K562 (cell line): ENCODE data around the gene NQO2. TPM values are rescaled to one million over a fixed set of nuclear protein-coding genes. Genes with fewer than 3 reads are reported as not detected.
A peak's percentile ranks its signal among the peaks of the same experiment; 100 is the strongest.

Experiments used
- CAMTA2 ChIP-seq: fragments of 250-450 bp; sonication (Bioruptor Pico); conservative IDR thresholded peaks from 2 replicates; pipeline ENCODE4 v1.5.1; 2022
- ESRRB ChIP-seq: fragments of 250-450 bp; sonication (Bioruptor Pico); IDR thresholded peaks from 2 replicates; pipeline ENCODE4 v1.5.0; 2020; ENCODE audit warnings: mild to moderate bottlenecking, moderate library complexity, borderline replicate concordance
- HMGXB4 ChIP-seq: sonication (generic); formaldehyde crosslinking; IDR thresholded peaks from 2 replicates; pipeline ENCODE4 v1.8.1; 2023; ENCODE audit warnings: mild to moderate bottlenecking, missing genetic modification reagents
- ILK ChIP-seq: fragments of 450-650 bp; IDR thresholded peaks from 2 replicates; pipeline ENCODE4 v1.6.1; 2016; ENCODE audit warnings: missing genetic modification characterization, low read depth, mild to moderate bottlenecking, missing compliant biosample characterization, moderate library complexity, borderline replicate concordance
- KLF10 ChIP-seq: fragments of 250-450 bp; sonication (Bioruptor Pico); IDR thresholded peaks from 2 replicates; pipeline ENCODE4 v1.6.1; 2021; ENCODE audit warnings: matching md5 sums
- POLR2H ChIP-seq: IDR thresholded peaks from 2 replicates; pipeline ENCODE4 v1.6.1; 2016; ENCODE audit warnings: missing genetic modification characterization, low read depth, mild to moderate bottlenecking, control low read depth, missing compliant biosample characterization, moderate library complexity
- POLR3A ChIP-seq: IDR thresholded peaks from 2 replicates; pipeline ENCODE4 v1.6.1; 2011; ENCODE audit warnings: borderline replicate concordance, mild to moderate bottlenecking, moderate library complexity; ENCODE audit not compliant: insufficient read length, insufficient read depth; ENCODE audit errors: extremely low read depth
- PRDM10 ChIP-seq: fragments of 450-650 bp; IDR thresholded peaks from 2 replicates; pipeline ENCODE4 v1.6.1; 2018; ENCODE audit not compliant: partially characterized antibody
- PRPF4 ChIP-seq: fragments of 200-400 bp; formaldehyde crosslinking; IDR thresholded peaks from one replicate; pipeline ENCODE4 v1.6.1; 2017; ENCODE audit warnings: low read length, low read depth, mild to moderate bottlenecking; ENCODE audit not compliant: insufficient read depth, poor library complexity, severe bottlenecking
- TOE1 ChIP-seq, 2 experiments: fragments of 450-650 bp in 1 of 2; sonication (generic) in 1 of 2; formaldehyde crosslinking in 1 of 2; IDR thresholded peaks; 2 replicates each; pipeline versions ENCODE4 v1.7.1 to v1.8.0; 2016 to 2022; ENCODE audit warnings: borderline replicate concordance in 2 of 2, mild to moderate bottlenecking in 2 of 2, antibody characterized with exemption in 1 of 2, inconsistent platforms in 1 of 2, low read depth in 1 of 2, missing genetic modification reagents in 1 of 2, moderate library complexity in 1 of 2
- ZNF134 ChIP-seq: fragments of 250-450 bp; sonication (Bioruptor Pico); conservative IDR thresholded peaks from 2 replicates; pipeline ENCODE4 v1.4.0; 2020
- ZNF174 ChIP-seq: fragments of 250-450 bp; sonication (Bioruptor Pico); IDR thresholded peaks from 2 replicates; pipeline ENCODE4 v1.4.0; 2020; ENCODE audit warnings: mild to moderate bottlenecking
- ZNF24 ChIP-seq: fragments of 450-650 bp; IDR thresholded peaks from 2 replicates; pipeline ENCODE4 v1.6.1; 2016
- polyA plus RNA-seq, 8 experiments: library from polyadenylated mRNA; depleted of rRNA in 4 of 8; stranded (reverse) in 5 of 8; unstranded in 3 of 8; fragments of >200 nt; fragmentation: Nextera tagmentation in 2 of 8; fragmentation: Illumina TruSeq in 1 of 8; extraction: Ambion mirVana in 2 of 8; extraction: Trizol in 1 of 8; gene quantifications; 2 replicates each; pipeline versions ENCODE4 v1.2.1 to v1.2.3, GENCODE V29; 2011 to 2014; ENCODE audit warnings: inconsistent platforms in 1 of 8, missing spikeins in 1 of 8
- total RNA-seq, 7 experiments: library from RNA; depleted of rRNA in 6 of 7; stranded (reverse); fragments of >200 nt in 6 of 7; fragmentation: Illumina TruSeq in 2 of 7; extraction: Trizol in 2 of 7; gene quantifications; 2 replicates each; pipeline versions ENCODE4 v1.2.1 to v1.2.3, GENCODE V29; 2011 to 2021; ENCODE audit warnings: low replicate concordance in 1 of 7
- TF ChIP-seq, protein P1 (sequence below): IDR thresholded peaks from 2 replicates; pipeline ENCODE4 v1.6.1; 2011; ENCODE audit warnings: borderline replicate concordance, low read depth, mild to moderate bottlenecking, moderate library complexity, low read length; ENCODE audit not compliant: insufficient read depth, poor library complexity, severe bottlenecking
- TF ChIP-seq, protein P2 (sequence below), 2 experiments: fragments of 450-650 bp in 1 of 2; sonication (generic) in 1 of 2; formaldehyde crosslinking in 1 of 2; IDR thresholded peaks in 1 of 2; conservative IDR thresholded peaks in 1 of 2; 2 replicates each; pipeline versions ENCODE4 v1.6.1 to v1.8.1; 2016 to 2023; ENCODE audit warnings: mild to moderate bottlenecking in 2 of 2, moderate library complexity in 2 of 2, inconsistent platforms in 1 of 2, missing genetic modification reagents in 1 of 2

NQO2 gene
- total and polyA plus RNA-seq, 9 of the 15 experiments (the other 6 are each of a cell fraction or from before 2014, with no cell fraction given): 54.6 to 214 (median 116) TPM

DNA sequence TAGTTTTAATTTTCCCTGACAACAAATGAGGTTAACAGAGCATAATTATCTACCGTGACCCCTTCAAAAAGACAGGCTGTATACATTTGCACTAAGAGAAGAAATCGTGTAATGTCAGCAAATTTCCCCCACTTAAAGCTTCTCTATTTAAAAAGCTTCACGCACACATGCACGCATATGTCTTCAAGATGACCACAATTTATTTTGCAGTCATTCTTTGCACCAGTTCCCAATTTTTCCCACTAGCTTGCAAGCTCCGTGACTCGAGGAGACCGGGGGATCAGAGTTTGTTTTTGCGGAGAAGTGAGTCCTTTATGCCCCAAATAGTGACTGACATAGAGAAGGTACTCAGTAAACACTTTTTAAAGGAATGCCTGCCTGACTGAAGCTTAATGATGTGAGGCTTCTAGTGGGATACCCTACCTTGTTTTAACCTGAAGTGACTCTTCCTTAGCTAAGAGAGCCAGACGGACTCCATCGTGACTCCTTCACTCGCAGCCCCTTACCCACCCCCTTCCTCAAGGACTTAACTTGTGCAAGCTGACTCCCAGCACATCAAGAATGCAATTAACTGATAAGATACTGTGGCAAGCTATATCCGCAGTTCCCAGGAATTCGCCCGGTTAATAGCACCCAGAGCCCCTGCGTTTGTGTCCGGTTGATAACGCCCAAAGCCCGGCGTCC is 9.3 kb upstream of the NQO2 start (continued):
- TF ChIP-seq, protein P1, sequence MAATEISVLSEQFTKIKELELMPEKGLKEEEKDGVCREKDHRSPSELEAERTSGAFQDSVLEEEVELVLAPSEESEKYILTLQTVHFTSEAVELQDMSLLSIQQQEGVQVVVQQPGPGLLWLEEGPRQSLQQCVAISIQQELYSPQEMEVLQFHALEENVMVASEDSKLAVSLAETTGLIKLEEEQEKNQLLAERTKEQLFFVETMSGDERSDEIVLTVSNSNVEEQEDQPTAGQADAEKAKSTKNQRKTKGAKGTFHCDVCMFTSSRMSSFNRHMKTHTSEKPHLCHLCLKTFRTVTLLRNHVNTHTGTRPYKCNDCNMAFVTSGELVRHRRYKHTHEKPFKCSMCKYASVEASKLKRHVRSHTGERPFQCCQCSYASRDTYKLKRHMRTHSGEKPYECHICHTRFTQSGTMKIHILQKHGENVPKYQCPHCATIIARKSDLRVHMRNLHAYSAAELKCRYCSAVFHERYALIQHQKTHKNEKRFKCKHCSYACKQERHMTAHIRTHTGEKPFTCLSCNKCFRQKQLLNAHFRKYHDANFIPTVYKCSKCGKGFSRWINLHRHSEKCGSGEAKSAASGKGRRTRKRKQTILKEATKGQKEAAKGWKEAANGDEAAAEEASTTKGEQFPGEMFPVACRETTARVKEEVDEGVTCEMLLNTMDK: no peak
- TF ChIP-seq PRPF4 (no peak), HMGXB4 (no peak), CAMTA2 (CRISPR knock-in tag) (no peak), ILK (tag) (peak; percentile 62; the same call in 1 of the 2 replicates), ZNF174 (CRISPR knock-in tag) (no peak), POLR3A (no peak), PRDM10 (peak; percentile 74), POLR2H (tag) (peak; percentile 78), ZNF24 (0 out of 2 replicates have a peak, but pooled peaks have one; percentile 9), TOE1 (IDR thresholded peaks at IDR 0.05; ENCODE audit: borderline replicate concordance) (no peak; the same call in none of the 2 replicates), TOE1 (CRISPR knock-in tag; IDR thresholded peaks at IDR 0.05; ENCODE audit: borderline replicate concordance, low read depth) (no peak), KLF10 (CRISPR knock-in tag) (0 out of 2 replicates have a peak, but pooled peaks have one; percentile 36), ZNF134 (peak; percentile 79; the same call in 1 of the 2 replicates), ESRRB (CRISPR knock-in tag) (no peak)
- TF ChIP-seq, protein P2, sequence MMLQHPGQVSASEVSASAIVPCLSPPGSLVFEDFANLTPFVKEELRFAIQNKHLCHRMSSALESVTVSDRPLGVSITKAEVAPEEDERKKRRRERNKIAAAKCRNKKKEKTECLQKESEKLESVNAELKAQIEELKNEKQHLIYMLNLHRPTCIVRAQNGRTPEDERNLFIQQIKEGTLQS (IDR thresholded peaks at IDR 0.05): no peak
- TF ChIP-seq, protein P2 (CRISPR knock-in tag; conservative IDR thresholded peaks at IDR 0.05): no peak
